NCI-H1105 (cell line): ENCODE results near the gene TOLLIP.
"Not testable (repeated sequence)": the region's sequence is repeated elsewhere in the genome, so short reads cannot be mapped to it uniquely, and the experiment has no call there.

Experiments used
- DNase-seq: peaks from one replicate; lab custom pipeline; 2025; lab: John Stamatoyannopoulos, UW

TOLLIP gene

GRCh38 chr11:1281974-1282365 lies 27.5 kb downstream of the TOLLIP start:
- no peak for DNase-seq

DNA sequence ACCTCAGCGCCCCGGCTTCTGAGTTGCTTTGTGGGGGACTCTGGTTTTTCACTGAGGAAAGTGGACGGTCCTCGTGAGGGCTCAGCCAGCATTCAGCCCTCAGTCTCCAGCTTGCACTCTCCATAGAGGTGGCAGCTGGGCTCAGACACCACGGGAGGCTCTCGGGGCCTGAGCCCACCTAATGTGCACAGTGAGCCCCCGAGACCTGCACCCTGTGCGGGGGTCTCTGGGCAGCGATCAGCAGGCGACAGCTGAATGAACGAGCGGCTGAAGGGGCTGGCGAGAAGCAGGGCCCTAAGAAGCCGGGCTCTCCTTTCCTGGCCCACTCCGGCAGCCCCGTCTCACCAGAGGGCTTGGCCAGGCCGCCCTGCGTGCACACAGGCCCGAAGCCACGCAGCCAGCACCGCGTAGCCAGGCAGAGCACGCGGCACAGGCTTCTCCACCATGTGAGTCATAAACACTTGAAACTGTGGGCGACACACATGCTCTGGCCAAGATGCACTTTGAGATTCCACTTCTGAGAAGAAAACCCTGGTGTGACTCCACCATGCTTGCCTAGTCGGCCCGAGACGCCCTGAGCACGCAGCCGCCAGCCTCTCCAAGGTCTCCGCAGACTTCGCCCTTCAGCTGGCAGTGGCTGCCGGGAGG lies 28.0 kb downstream of the TOLLIP start:
- DNase-seq = no peak

- no peak for DNase-seq
Observed at GRCh38 chr11:1280116-1281035, 29.1 kb downstream of the TOLLIP start.

- no peak for DNase-seq
Observed at GRCh38 chr11:1279674-1280055, 29.8 kb downstream of the TOLLIP start.

DNA sequence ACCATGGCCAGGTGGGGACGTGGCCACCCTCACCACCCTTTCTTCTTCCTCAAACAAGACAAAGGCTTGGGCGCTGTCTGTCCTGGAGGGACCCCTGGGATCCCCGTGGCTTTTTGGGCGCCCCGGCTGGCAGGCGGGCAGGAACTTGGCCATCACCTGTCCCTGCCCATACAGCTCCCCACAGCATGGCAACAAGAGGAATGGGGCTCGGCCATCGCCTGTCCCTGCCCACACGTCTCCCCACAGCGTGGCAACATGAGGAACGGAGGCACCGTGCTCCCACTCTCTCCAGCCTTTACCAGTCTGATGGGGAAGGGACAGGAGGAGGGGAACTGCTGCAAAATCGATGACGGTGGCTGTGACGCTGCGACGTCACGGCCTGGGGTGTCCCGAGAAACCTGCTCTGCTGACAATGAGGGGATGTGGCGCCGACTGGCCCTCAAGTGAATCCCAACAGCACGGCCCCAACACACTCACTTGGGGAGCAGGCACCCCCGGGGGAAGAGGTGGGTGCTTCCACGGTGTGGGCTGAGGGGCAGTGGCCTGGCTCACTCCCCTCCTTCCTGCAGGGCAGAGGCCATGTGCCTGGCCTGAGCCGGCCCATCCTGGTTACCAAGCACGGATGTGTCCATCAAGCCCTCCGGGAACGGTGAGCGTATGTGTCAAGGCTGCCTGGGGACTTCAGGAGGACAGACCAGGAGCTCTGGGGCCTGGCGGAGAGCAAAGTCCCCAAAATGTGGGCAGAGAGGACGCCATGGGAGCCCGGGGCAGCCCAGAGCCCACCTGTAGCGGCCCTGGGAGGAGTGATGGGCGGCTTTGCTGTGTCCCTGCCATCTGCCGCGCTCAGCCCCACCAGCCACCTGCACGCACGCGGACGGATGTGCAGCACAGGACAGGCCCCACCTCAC lies 30.4 kb downstream of the TOLLIP start:
- DNase-seq = no peak

DNA sequence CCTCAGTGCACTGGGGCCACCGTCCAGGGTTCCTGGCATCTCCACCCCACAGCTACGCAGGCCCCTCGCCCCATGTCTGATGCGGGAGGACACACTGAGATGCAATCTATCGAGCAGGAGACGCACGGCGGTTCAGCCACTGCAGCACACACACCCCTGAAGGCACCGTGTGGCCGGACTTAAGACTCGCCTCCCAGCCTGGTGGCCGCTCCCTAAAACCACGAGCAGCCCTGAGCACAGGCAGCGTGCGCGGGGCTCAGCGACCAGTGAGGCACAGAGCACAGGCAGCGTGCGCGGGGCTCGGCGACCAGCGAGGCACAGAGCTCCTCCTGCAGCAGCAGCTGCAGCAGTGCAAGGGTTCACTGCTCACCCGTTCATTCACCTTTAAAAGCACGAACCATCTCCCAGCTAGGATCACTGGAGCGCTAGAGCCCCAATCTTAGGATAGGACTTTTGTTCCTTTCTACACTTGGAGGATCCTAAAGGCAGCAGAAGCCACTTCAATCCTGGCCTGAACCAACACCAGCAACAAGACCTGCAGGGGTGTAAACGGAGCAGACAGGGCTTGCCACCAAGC lies 31.4 kb downstream of the TOLLIP start:
- DNase-seq = no peak

GRCh38 chr11:1276866-1277615 lies 32.4 kb downstream of the TOLLIP start:
- no peak for DNase-seq

DNA sequence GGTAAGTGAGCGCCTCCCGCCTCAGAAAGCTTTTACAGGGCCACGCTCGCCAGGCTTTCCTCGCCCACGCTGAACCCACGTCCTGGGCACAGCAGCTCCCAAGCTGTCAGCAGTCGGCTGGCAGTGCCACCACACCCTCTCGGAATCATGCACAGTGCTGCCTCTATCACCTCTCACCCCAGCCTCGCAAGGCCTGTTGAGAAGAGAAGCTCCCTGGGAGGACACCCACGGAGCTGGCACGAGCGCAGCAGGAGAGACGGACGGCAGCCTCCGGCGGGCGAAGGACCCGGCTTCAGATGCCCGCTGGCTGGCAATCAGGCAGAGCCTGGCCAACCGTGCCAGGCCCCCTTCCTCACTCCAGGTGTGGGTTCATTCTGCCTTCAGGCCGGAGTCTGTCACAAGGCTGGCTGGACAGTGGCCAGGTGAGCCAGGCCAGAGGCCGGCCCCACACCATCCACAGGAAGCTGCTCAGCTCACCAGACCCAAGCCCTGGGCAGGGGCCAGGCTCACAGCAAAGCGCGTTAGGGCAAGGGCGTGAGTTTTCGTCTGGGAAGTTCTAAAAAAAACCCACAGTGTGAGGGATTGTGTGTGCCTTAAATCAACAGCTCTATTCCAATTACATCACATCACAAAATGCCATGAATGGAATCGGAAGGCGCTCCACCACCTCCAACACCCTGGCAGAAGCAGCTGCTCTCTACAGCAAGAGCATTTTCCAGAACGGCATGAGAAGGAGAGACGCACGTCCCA lies 33.2 kb downstream of the TOLLIP start:
- no peak for DNase-seq

GRCh38 chr11:1275021-1275420 lies 34.4 kb downstream of the TOLLIP start:
- no peak for DNase-seq

GRCh38 chr11:1274501-1274900 lies 34.9 kb downstream of the TOLLIP start:
- no peak for DNase-seq

DNA sequence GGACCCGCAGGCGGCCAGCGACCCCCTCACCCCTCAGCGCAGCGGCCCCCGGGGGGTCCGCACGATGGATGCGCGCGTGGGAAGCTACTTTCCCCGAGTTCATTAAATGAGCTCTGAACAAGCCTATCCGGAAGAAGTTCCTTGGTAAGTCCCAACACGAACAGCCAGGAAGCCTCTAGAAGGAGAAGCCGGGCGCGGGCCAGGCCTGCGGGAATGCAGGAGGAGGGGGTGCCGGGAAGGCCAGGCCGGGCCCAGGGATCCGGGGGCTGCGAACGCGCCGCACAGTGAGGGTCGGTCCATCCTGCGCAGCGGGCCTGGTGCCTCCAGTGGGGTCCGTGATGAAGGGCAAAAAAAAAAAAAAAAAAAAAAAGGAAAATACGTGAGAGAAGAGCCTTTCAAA lies 36.9 kb downstream of the TOLLIP start:
- no peak for DNase-seq

DNA sequence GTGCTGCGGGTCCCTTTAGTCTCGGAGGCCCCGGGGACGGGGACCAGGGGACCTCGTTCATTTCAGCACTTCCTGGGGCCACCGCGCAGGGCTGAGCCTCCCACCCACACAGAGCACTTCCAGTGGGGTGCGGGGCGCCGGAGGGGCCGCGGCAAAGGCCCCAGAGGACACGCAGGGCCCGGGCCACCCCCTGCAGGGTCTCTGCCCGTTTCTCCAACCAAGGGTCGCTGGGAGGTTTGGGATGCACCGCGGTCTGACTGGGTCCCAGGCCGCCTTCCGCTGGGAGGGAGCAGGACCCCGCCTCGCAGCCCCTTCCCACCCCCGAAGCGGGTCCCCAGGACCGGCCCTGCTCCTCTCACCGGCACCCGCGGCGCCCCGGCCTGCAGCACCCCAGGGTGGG lies 37.5 kb downstream of the TOLLIP start:
- no peak for DNase-seq

DNA sequence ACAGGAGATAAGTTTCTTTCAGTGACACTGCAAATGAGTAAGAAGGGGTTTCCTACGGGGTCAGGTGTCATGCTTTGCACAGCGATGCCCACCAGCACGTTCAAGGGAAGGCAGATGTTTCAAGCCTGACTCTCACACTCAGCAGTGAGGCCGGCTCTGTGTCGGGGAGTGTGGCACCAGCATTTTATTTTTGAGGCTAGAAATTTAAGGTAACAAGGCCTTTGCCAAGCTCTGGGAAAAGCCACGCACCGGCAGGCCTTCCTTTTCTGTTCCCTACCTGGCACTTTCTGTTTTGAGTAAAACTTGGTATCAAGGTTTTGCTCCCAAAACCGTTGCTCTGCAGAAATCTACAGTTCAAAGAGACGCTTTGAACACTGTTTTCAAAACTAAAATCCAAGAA lies 38.0 kb downstream of the TOLLIP start:
- DNase-seq = no peak

DNA sequence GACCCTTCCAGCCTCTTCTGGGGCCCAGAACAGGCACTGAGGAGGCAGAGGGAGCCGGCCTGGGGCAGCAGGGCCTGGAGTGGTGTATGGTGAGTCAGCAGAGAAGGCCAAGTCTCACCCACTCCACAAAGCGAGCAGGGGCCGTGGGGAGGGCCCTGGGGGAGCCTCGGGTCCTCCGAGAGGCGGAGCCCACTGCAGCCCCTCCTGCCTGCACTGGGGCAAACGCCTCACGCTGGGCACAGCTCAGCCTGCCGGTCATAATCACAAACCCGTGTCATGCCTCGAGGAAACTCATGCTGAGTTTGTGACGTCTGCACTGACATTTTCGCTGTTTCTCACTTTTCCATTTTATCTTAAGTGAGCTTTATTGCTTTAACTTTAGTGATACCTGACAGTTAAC lies 38.4 kb downstream of the TOLLIP start:
- no peak for DNase-seq

DNA sequence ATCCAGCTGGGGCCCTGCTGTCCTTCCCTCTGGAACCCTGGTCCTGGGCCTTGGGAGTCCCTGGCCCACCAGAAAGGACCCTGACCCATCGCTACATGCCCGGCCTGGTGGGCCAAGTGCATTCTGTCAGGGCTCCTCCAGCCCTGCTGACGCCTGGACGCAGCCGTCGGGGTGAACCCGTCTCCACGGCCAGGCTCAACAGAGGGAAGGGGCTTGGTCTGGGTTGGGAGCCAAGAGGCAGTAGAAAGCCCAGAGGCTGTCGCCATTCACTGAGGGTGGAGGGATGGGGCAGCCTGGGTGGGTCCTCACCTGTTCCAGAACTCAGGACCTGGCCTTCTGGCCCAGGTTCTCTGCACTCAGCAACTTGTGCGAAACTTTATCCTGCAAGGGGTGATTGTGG lies 39.0 kb downstream of the TOLLIP start:
- no peak for DNase-seq

- no peak for DNase-seq
Observed at GRCh38 chr11:1269957-1270356, 39.5 kb downstream of the TOLLIP start.

GRCh38 chr11:1267441-1268100 lies 41.9 kb downstream of the TOLLIP start:
- no peak for DNase-seq

DNA sequence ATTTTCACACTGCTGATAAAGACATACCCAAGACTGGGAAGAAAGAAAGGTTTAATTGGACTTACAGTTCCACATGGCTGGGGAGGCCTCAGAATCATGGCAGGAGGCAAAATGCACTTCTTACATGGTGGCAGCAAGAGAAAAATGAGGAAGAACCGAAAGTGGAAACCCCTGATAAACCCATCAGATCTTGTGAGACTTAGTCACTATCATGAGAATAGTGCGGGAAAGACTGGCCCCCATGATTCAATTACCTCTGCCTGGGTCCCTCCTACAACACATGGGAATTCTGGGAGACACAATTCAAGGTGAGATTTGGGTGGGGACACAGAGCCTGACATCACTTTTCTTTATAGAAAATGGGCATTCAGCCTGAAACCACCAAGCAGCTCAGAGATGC lies 42.5 kb downstream of the TOLLIP start:
- not testable (repeated sequence) for DNase-seq

DNA sequence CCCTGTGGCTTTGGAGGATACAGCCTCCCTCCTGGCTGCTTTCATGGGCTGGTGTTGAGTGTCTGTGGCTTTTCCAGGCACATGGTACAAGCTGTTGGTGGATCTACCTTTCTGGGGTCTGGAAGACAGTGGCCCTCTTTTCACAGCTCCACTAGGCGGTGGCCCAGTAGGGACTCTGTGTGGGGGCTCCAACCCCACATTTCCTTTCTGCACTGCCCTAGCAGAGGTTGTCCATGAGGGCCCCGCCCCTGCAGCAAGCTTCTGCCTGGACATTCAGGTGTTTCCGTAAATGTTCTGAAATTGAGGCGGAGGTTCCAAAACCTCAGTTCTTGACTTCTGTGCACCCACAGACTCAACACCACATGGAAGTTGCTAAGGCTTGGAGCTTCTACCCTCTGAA lies 44.0 kb downstream of the TOLLIP start:
- DNase-seq = not testable (repeated sequence)

- DNase-seq = not testable (repeated sequence)
Observed at GRCh38 chr11:1264444-1264843, 45.0 kb downstream of the TOLLIP start.
